Stimulated activated CD4-positive, alpha-beta T cell treated with anti-CD3 and anti-CD28 coated beads, Interleukin-2, amount 100 ng/mL, for 4 hours (primary cell): ENCODE measurements around the gene SLC24A4.

Source experiments
- DNase-seq: peaks from one replicate; pipeline ENCODE4 v3.0.0-alpha.2; 2020; ENCODE audit warnings: low read depth

Gene SLC24A4

GRCh38 chr14:92437729-92438285 is 114.8 kb downstream of the SLC24A4 start:
- no peak for DNase-seq

GRCh38 chr14:92439537-92440344 is 116.8 kb downstream of the SLC24A4 start:
- no peak for DNase-seq

DNA sequence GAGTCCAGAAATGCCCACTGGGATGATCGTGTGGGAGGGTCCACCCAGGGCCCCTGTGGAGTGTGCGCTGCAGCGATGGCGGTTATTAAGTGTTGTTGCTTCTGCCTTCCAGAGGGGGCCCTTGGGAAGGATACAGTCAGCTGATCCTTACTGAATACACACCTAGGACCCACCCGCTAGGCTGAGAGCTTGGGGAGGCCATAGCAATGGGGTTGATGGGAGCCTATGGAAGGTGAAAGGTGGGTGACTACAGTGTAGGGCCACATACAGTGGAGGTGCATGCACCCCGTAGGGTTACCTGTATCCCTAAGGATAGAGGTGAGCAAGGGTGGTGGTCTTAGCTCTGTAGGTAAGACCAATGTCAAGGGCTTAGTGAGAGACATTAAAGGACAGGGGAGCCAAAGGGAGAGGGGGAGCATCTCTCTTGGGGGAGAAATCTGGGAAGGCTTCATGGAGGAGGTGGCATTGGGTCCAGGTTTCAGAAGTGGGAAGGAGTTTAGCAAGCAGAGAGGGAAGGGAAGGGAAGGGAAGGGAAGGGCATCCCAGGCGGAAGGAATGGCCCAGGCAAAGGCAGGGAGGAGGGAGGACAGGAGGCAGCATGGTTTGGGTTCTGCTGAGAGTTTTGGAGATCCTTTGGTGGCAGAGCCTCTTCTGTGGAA is 117.5 kb downstream of the SLC24A4 start:
- no peak for DNase-seq

GRCh38 chr14:92441751-92442504 is 119.0 kb downstream of the SLC24A4 start:
- no peak for DNase-seq

GRCh38 chr14:92443167-92443566 is 120.2 kb downstream of the SLC24A4 start:
- no peak for DNase-seq

GRCh38 chr14:92443741-92444140 is 120.8 kb downstream of the SLC24A4 start:
- DNase-seq, result no peak

DNA sequence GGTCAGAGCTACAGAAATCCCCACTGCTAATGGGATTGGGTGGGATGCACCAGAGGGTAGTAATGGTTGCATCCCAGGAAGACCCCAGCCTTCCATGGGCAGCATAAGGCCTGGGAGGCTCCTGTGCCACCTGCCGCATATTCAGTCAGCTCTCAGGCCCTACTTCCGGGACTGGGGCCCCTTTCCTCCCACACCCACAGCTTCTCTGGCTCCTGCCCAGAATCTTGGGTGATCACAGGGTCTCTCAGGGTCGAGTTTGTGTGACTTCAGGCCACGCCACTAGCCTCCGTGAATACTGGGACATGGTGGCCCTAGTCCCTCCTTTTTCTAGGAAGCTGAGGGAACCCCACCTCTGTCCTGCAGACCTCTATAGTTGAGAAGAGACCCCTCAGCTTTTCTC is 123.8 kb downstream of the SLC24A4 start:
- no peak for DNase-seq

- DNase-seq, result no peak
Measured at GRCh38 chr14:92447416-92448197, 124.6 kb downstream of the SLC24A4 start.

DNA sequence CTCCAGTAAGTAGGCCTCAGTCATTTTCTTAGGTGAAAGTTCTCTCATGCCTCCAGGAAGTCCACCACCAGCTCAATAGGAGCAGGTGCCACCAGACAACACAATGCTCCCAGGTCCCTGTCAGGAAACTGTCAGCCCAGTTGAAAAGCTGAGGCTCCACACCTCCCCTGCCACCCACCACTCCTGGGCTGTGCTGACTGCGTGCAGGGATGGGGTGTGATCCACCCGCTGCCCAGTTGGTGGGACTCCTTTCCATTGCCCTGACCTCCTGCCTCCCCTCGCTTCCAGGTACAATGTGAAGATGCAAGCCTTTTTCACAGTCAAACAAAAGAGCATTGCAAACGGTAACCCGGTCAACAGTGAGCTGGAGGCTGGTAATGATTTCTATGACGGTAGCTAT is 125.8 kb downstream of the SLC24A4 start:
- DNase-seq, result no peak

DNA sequence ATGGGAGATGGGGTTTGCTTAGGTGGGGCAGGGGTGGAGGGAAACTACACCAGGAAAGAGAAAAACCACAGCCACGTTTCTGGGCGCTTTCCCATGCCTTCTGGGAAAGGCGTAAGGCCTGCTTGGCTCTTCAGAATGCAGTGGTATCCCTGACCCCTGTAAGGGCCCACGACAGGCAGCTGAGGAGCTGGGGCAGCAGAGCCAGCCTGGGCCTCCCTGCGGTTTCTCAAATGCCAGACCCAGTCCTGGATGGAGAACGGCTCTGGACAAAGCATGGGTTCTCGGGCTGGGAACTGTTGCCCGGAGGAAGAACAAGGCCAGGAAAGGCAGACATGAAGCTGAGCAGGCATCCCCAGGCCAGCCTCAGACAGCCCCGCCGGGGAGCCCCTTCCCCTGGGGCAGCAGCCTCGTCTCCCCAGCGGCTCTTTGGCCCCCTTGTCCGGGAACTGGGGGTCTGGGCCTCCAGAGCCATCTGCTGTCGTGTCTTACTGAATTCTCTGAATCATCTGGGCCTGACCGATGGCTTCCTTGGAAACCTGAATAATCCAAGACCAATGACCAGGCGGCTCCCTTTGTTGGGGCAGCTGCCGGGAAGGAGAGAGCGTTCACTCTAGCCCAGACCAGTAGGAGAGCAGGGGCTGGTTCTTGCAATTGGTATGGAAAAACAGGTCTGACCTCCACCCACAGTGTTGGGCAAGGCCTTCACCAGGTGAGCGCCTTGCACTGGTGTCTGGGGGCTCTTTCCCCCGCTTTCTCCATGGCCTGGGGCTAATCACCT is 126.6 kb downstream of the SLC24A4 start:
- DNase-seq, result no peak

GRCh38 chr14:92450351-92451070 is 127.5 kb downstream of the SLC24A4 start:
- no peak for DNase-seq

DNA sequence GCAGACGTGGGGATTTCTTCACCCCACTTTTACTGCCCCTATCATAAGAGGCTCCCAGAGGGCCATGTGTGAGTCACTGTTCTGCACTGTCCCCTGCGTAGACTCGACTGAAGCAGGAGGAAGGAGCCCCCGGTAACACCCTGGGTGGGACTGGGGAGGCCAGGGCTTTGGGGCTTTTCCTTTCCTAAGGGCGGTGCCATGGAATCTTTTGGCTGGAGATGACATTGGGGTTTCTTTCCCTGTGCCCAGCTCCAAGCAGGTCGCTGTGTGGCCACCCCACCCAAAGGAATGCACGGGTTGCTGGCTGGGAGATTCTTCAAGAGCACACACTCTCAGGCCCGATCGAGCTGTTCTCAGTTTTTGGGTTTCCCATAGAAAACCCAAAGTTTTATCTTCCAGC is 128.3 kb downstream of the SLC24A4 start:
- no peak for DNase-seq

DNA sequence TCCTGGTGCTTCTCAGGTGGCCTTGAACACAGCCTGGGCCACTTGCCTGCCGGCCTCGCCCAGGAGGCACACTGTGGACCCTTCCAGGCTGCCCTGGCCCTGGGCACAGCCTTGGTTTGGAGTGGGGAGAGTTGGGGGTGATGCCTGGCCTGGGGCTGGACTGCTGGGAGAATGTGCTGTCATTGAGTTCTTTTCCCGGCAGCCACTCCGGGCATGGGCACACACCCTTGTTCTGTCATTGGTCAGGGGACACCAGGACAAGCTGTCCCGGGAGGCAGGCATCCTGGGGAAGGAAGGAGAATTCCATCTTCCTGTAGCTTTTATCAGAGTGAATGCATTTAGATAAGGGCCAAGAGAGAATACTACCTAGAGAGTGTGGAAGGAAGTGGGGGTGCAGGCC is 128.8 kb downstream of the SLC24A4 start:
- DNase-seq, result no peak

- DNase-seq, result no peak
Measured at GRCh38 chr14:92452471-92452870, 129.5 kb downstream of the SLC24A4 start.

DNA sequence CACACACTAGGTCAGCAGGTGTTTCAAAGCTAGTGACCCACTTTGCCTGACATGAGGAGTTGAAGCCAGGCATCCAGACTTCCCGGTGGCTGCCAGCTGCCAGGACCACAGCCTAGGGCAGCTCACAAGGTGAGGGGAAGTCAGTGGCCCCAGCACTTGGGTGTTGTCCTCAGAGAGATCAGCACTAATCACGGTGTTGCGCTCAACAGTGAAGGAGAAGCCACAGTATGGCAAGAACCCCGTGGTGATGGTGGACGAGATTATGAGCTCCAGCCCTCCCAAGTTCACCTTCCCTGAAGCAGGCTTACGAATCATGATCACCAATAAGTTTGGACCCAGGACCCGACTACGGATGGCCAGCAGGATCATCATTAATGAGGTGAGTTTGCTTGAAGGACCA is 130.7 kb downstream of the SLC24A4 start:
- DNase-seq, result no peak

DNA sequence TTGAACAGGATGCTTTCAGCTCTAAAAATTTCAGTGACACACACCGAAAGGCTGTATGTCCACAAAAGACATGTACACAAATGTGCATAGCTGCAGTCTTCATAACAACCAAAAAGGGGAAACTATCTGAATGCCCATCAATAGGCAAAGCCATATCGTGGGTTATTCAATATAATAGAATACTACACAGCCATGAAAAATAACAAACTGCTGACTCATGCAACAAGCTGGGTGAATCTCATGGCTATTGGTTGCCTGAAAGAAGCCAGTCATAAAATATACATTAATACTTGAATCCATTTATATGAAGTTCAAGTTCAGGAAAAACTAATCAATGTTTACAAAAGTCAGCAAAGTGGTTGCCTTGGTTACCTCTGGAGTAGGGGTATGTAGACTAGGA is 132.3 kb downstream of the SLC24A4 start:
- no peak for DNase-seq

DNA sequence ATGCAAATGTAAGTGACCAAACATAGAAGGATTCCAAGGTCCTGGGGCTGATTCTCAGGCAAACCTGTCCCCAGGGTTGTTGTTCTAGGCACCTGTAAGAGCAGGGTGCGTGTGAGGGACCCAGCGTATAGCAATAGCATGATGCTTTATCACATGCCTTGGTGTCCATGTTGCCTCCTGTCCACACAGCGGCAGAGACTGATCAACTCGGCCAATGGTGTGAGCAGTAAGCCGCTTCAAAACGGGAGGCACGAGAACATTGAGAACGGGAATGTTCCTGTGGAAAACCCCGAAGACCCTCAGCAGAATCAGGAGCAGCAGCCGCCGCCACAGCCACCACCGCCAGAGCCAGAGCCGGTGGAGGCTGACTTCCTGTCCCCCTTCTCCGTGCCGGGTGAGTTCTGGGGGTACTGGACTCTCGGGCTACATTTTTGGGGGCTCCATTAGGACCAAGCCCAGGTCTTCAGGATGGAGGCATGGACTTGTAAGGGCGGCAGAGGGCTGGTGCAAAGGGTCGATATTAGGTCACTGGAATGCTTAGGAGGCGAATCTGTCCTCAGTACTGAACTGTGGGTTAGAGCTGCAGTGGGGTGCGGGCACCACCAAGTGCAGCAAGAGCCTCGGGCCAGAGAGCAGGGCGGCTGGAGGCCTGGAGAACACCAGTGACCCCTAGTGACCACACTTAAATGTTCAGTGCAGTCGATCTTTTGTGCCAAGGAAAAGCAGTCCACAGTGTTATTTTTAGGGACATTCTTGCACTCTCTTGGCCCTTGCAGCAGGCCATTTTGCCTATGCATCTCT is 133.4 kb downstream of the SLC24A4 start:
- no peak for DNase-seq

GRCh38 chr14:92457016-92457565 is 134.1 kb downstream of the SLC24A4 start:
- no peak for DNase-seq
